CD8-positive, alpha-beta memory T cell (primary cell): Measurements from ENCODE around the gene SLC8A1. TPM values are rescaled to one million over a fixed set of nuclear protein-coding genes. Genes with fewer than 3 reads are reported as not detected.

ENCODE experiments used
- CTCF ChIA-PET: fragments of 350-600 bp; sonication (Branson Sonifier 250); formaldehyde crosslinking; loops from one replicate; lab custom pipeline; 2021; ENCODE audit warnings: antibody characterized with exemption; lab: Charles Lee
- POLR2A ChIA-PET: fragments of 350-600 bp; sonication (Branson Sonifier 250); formaldehyde crosslinking; loops from one replicate; lab custom pipeline; 2021; ENCODE audit warnings: antibody characterized with exemption; lab: Charles Lee
- DNase-seq, 5 donors: peaks; one replicate each; pipeline versions ENCODE4 v3.0.0 to v3.0.0-alpha.2; 2020 to 2022; ENCODE audit warnings: mixed read lengths in 1 of 5
- H3K27ac ChIP-seq: one replicate; pipeline ENCODE4 v1.7.0; 2013; ENCODE audit warnings: low read depth, mild to moderate bottlenecking, low read length, moderate library complexity
- H3K27me3 ChIP-seq: 2 replicates; pipeline ENCODE4 v1.7.0; 2013; ENCODE audit warnings: low read length, mild to moderate bottlenecking; ENCODE audit not compliant: insufficient read depth, poor library complexity, severe bottlenecking
- H3K36me3 ChIP-seq: 2 replicates; pipeline ENCODE4 v1.7.0; 2013; ENCODE audit warnings: mild to moderate bottlenecking, low read length, moderate library complexity; ENCODE audit not compliant: insufficient read depth
- H3K4me1 ChIP-seq: 2 replicates; pipeline ENCODE4 v1.7.0; 2013; ENCODE audit warnings: mild to moderate bottlenecking, low read length, moderate library complexity; ENCODE audit not compliant: insufficient read depth
- H3K4me3 ChIP-seq: 2 replicates; pipeline ENCODE4 v1.7.0; 2013; ENCODE audit warnings: mild to moderate bottlenecking, low read length
- H3K9me3 ChIP-seq: 2 replicates; pipeline ENCODE4 v1.7.0; 2013; ENCODE audit warnings: mild to moderate bottlenecking, low read length
- H3K27ac Mint-ChIP-seq, 8 donors: one replicate each; pipeline ENCODE4 v1.8.0; 2020 to 2021; ENCODE audit warnings: mixed read lengths in 8 of 8, mild to moderate bottlenecking in 6 of 8, inconsistent platforms in 3 of 8, moderate library complexity in 3 of 8
- H3K27me3 Mint-ChIP-seq, 2 donors: one replicate each; pipeline ENCODE4 v1.8.0; 2020 to 2021; ENCODE audit warnings: mixed read lengths in 2 of 2, mild to moderate bottlenecking in 1 of 2, moderate library complexity in 1 of 2
- H3K36me3 Mint-ChIP-seq, 3 donors: one replicate each; pipeline ENCODE4 v1.8.0; 2020 to 2021; ENCODE audit warnings: mixed read lengths in 3 of 3, inconsistent platforms in 1 of 3, mild to moderate bottlenecking in 1 of 3
- H3K4me1 Mint-ChIP-seq, 3 donors: one replicate each; pipeline ENCODE4 v1.8.0; 2020 to 2021; ENCODE audit warnings: mixed read lengths in 3 of 3, inconsistent platforms in 1 of 3, mild to moderate bottlenecking in 1 of 3
- H3K4me3 Mint-ChIP-seq, 7 donors: one replicate each; pipeline ENCODE4 v1.8.0; 2020 to 2021; ENCODE audit warnings: mixed read lengths in 7 of 7, mild to moderate bottlenecking in 6 of 7, moderate library complexity in 4 of 7, inconsistent platforms in 2 of 7
- H3K9me3 Mint-ChIP-seq, 5 donors: one replicate each; pipeline ENCODE4 v1.8.0; 2020 to 2022; ENCODE audit warnings: mixed read lengths in 5 of 5, mild to moderate bottlenecking in 3 of 5, moderate library complexity in 2 of 5, inconsistent platforms in 1 of 5
- polyA plus RNA-seq: library from polyadenylated mRNA; unstranded; fragments of 300-500 nt; fragmentation: Illumina TruSeq; gene quantifications from one replicate; pipeline ENCODE4 v1.2.3, GENCODE V29; 2021
- total RNA-seq, 2 experiments: library from RNA; stranded (reverse); gene quantifications; one replicate each; pipeline ENCODE4 v1.2.3, GENCODE V29; 2021

The SLC8A1 gene
- total and polyA plus RNA-seq, 3 experiments from 2014 or later: 0.15 to 0.22 TPM; not detected in 1

- Mint-ChIP-seq H3K4me1 (no peaks in the 10 kb centered on the region), H3K27me3 (no peaks in the 10 kb centered on the region)
- CTCF ChIA-PET: no interaction called here
These were observed 152.1 kb downstream of the SLC8A1 start for GRCh38 chr2:40299781-40300180.

GRCh38 chr2:40299173-40299572 is 152.7 kb downstream of the SLC8A1 start:
- no peak overlapping the region for H3K27ac ChIP-seq
- ChIA-PET CTCF (no interaction called here), POLR2A (no interaction called here)
- Mint-ChIP-seq H3K36me3 (no peaks in the 10 kb centered on the region), H3K9me3 (peaks cover 0 to 2% (median 0%) of the 10 kb centered on the region in 5 donors), H3K27ac (no peak overlapping the region), H3K27me3 (no peaks in the 10 kb centered on the region), H3K4me1 (no peaks in the 10 kb centered on the region), H3K4me3 (no peak overlapping the region)
- no peaks in the 10 kb centered on the region for H3K36me3 ChIP-seq
- DNase-seq: no peak
- H3K4me3 ChIP-seq: no peak overlapping the region
- no peaks in the 10 kb centered on the region for H3K27me3 ChIP-seq
- no peaks in the 10 kb centered on the region for H3K9me3 ChIP-seq
- H3K4me1 ChIP-seq: no peaks in the 10 kb centered on the region

More at GRCh38 chr2:40299781-40300180, 152.1 kb downstream of the SLC8A1 start:
- H3K27ac Mint-ChIP-seq: no peak overlapping the region
- Histone ChIP-seq H3K4me1 (no peaks in the 10 kb centered on the region), H3K4me3 (no peak overlapping the region), H3K36me3 (no peaks in the 10 kb centered on the region), H3K27ac (no peak overlapping the region), H3K9me3 (no peaks in the 10 kb centered on the region), H3K27me3 (no peaks in the 10 kb centered on the region)
- no peak for DNase-seq
- POLR2A ChIA-PET: no interaction called here
- H3K36me3 Mint-ChIP-seq: no peaks in the 10 kb centered on the region
- no peak overlapping the region for H3K4me3 Mint-ChIP-seq
- H3K9me3 Mint-ChIP-seq: no peaks in the 10 kb centered on the region

DNA sequence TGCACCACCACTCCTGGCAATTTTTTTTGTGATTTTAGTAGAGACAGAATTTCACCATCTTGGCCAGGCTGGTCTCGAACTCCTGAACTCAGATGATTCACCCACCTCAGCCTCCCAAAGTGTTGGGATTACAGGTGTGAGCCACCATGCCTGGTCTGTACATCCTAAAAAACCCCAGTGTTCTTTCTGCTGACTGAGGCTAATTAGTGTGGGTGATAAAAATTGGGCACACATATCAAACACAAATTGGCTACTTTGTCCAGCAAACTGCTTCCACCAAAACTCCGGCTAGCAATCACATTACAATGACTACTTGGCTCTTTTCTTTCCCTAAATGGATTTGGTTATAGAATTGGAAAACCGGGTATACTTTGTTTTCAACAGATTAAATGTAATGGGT is 153.9 kb downstream of the SLC8A1 start:
- CTCF ChIA-PET: no interaction called here

DNA sequence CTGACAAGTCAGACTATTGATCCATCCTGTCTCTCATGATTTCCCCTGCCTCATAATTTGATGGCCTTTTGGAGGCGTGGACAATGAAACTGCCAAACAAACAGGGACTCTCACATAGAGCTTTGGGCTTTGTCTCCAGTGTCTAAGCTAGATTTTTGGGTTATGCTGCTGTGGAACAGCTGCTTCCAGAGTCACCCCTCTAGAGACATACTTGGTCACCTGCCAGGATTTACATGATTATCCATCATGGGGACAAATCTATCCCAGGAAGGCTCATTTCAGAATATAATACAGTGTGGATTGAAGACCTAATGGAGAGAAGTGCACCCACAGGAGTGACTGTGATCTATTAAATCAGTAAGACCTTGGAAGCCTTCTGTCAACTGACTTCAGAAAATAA is 159.6 kb downstream of the SLC8A1 start:
- no peak overlapping the region for H3K4me3 Mint-ChIP-seq
- no peak overlapping the region for H3K4me3 ChIP-seq
- H3K4me1 Mint-ChIP-seq: peaks cover 0 to 4% (median 4%) of the 10 kb centered on the region in 3 donors
- no peaks in the 10 kb centered on the region for H3K9me3 ChIP-seq
- H3K27ac ChIP-seq: no peak overlapping the region
- DNase-seq: no peak
- no peaks in the 10 kb centered on the region for H3K27me3 ChIP-seq
- H3K4me1 ChIP-seq: no peaks in the 10 kb centered on the region
- H3K9me3 Mint-ChIP-seq: peaks cover 0 to 3% (median 0%) of the 10 kb centered on the region in 5 donors
- ChIA-PET CTCF (no interaction called here), POLR2A (no interaction called here)
- H3K36me3 Mint-ChIP-seq: no peaks in the 10 kb centered on the region
- H3K27me3 Mint-ChIP-seq: no peaks in the 10 kb centered on the region
- H3K27ac Mint-ChIP-seq: no peak overlapping the region
- no peaks in the 10 kb centered on the region for H3K36me3 ChIP-seq

More for the DNA sequence above, 153.9 kb downstream of the SLC8A1 start:
- Histone ChIP-seq H3K27me3 (no peaks in the 10 kb centered on the region), H3K36me3 (no peaks in the 10 kb centered on the region), H3K9me3 (no peaks in the 10 kb centered on the region), H3K4me3 (no peak overlapping the region), H3K27ac (no peak overlapping the region), H3K4me1 (no peaks in the 10 kb centered on the region)
- Mint-ChIP-seq H3K36me3 (no peaks in the 10 kb centered on the region), H3K9me3 (peaks cover 0 to 3% (median 0%) of the 10 kb centered on the region in 5 donors), H3K27me3 (no peaks in the 10 kb centered on the region), H3K27ac (no peak overlapping the region), H3K4me1 (no peaks in the 10 kb centered on the region), H3K4me3 (no peak overlapping the region)
- no peak for DNase-seq
- POLR2A ChIA-PET: no interaction called here

GRCh38 chr2:40289771-40290404 is 162.0 kb downstream of the SLC8A1 start:
- Mint-ChIP-seq H3K27me3 (no peaks in the 10 kb centered on the region), H3K9me3 (peaks cover 0 to 3% (median 0%) of the 10 kb centered on the region in 5 donors), H3K4me3 (peak overlapping the region in 4 of 7 donors; percentile 8 to 48 (median 28)), H3K36me3 (no peaks in the 10 kb centered on the region), H3K4me1 (peaks cover 0 to 4% (median 4%) of the 10 kb centered on the region in 3 donors), H3K27ac (no peak overlapping the region)
- DNase-seq: no peak
- Histone ChIP-seq H3K36me3 (no peaks in the 10 kb centered on the region), H3K4me1 (no peaks in the 10 kb centered on the region), H3K27me3 (no peaks in the 10 kb centered on the region), H3K9me3 (no peaks in the 10 kb centered on the region), H3K4me3 (no peak overlapping the region), H3K27ac (no peak overlapping the region)
- CTCF ChIA-PET: no interaction called here
- POLR2A ChIA-PET: no interaction called here

- Histone ChIP-seq H3K27me3 (no peaks in the 10 kb centered on the region), H3K4me3 (no peak overlapping the region), H3K9me3 (no peaks in the 10 kb centered on the region), H3K36me3 (no peaks in the 10 kb centered on the region), H3K27ac (no peak overlapping the region), H3K4me1 (no peaks in the 10 kb centered on the region)
- POLR2A ChIA-PET: no interaction called here
- H3K4me1 Mint-ChIP-seq: peaks cover 0 to 4% (median 4%) of the 10 kb centered on the region in 3 donors
- H3K27me3 Mint-ChIP-seq: no peaks in the 10 kb centered on the region
- peaks cover 0 to 2% (median 0%) of the 10 kb centered on the region in 5 donors for H3K9me3 Mint-ChIP-seq
- H3K27ac Mint-ChIP-seq: no peak overlapping the region
- CTCF ChIA-PET: no interaction called here
- H3K4me3 Mint-ChIP-seq: no peak overlapping the region
- H3K36me3 Mint-ChIP-seq: no peaks in the 10 kb centered on the region
- no peak for DNase-seq
These were observed 164.1 kb downstream of the SLC8A1 start for GRCh38 chr2:40287773-40288172.

DNA sequence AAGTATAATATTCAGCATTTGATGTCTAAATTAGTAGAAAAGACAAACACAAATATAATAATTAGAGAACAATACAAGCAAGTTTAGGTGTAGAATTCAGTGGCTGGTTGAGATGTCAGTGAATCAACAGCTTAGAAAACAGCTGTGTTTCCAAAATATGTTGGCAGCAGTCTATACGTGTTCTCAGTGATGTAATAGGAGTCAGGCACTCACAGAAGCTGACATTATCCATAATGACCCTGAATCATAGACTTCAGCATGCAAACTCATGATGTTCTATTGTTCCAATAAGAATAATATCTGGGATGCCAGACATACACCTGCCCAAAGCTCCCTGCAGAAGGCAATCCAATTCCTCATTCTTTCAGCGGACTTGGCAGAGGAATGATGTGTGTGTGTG is 164.7 kb downstream of the SLC8A1 start:
- Histone ChIP-seq H3K9me3 (no peaks in the 10 kb centered on the region), H3K36me3 (no peaks in the 10 kb centered on the region), H3K4me1 (no peaks in the 10 kb centered on the region), H3K27ac (no peak overlapping the region), H3K4me3 (no peak overlapping the region), H3K27me3 (no peaks in the 10 kb centered on the region)
- no peaks in the 10 kb centered on the region for H3K36me3 Mint-ChIP-seq
- peaks cover 0 to 4% (median 4%) of the 10 kb centered on the region in 3 donors for H3K4me1 Mint-ChIP-seq
- H3K4me3 Mint-ChIP-seq: no peak overlapping the region
- no peak overlapping the region for H3K27ac Mint-ChIP-seq
- CTCF ChIA-PET: no interaction called here
- POLR2A ChIA-PET: no interaction called here
- H3K27me3 Mint-ChIP-seq: no peaks in the 10 kb centered on the region
- no peak for DNase-seq
- peaks cover 0 to 2% (median 0%) of the 10 kb centered on the region in 5 donors for H3K9me3 Mint-ChIP-seq

DNA sequence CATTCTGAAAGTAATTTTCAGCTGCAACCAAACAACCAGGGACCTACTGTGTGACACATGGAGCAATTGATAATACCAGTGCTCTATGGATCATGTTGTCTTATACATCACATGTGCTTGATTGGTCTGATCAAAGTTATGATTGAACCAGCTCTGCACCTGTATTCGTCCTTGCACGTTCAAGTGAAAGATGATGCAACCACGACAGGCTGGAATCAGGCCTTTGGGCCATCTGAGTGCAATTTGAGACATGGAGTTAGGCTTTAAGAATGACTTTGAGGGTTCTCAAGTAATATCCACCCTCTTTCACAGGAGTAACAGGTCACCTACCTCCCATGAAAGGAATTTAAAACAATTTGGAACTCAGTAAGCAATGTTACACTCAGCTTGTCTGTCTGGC is 165.2 kb downstream of the SLC8A1 start:
- Mint-ChIP-seq H3K4me3 (no peak overlapping the region), H3K36me3 (no peaks in the 10 kb centered on the region), H3K4me1 (peaks cover 0 to 4% (median 4%) of the 10 kb centered on the region in 3 donors), H3K9me3 (peaks cover 0 to 2% (median 0%) of the 10 kb centered on the region in 5 donors), H3K27ac (no peak overlapping the region), H3K27me3 (no peaks in the 10 kb centered on the region)
- ChIA-PET POLR2A (no interaction called here), CTCF (no interaction called here)
- Histone ChIP-seq H3K36me3 (no peaks in the 10 kb centered on the region), H3K4me1 (no peaks in the 10 kb centered on the region), H3K4me3 (no peak overlapping the region), H3K9me3 (no peaks in the 10 kb centered on the region), H3K27me3 (no peaks in the 10 kb centered on the region), H3K27ac (no peak overlapping the region)
- no peak for DNase-seq
